GM18867 (cell line): ENCODE measurements around the gene ATP2B2.

Experiments
- ATAC-seq: cut with Tn5 transposase; IDR thresholded peaks from one replicate; pipeline ENCODE4 v1.9.1; 2021; ENCODE audit warnings: mild to moderate bottlenecking, moderate library complexity; ENCODE audit not compliant: unreplicated experiment

ATP2B2 gene

GRCh38 chr3:10453431-10454163, 51.8 kb downstream of the ATP2B2 start:
- no peak for ATAC-seq

GRCh38 chr3:10450494-10451440, 54.6 kb downstream of the ATP2B2 start:
- no peak for ATAC-seq

GRCh38 chr3:10449436-10449835, 56.0 kb downstream of the ATP2B2 start:
- no peak for ATAC-seq

GRCh38 chr3:10448544-10448943, 56.8 kb downstream of the ATP2B2 start:
- no peak for ATAC-seq

GRCh38 chr3:10447527-10448260, 57.7 kb downstream of the ATP2B2 start:
- no peak for ATAC-seq

GRCh38 chr3:10447110-10447509, 58.3 kb downstream of the ATP2B2 start:
- no peak for ATAC-seq

GRCh38 chr3:10445561-10446175, 59.7 kb downstream of the ATP2B2 start:
- no peak for ATAC-seq

- ATAC-seq, result no peak
These were observed 60.9 kb downstream of the ATP2B2 start for GRCh38 chr3:10444511-10444910.

- ATAC-seq, result no peak
These were observed 61.3 kb downstream of the ATP2B2 start for GRCh38 chr3:10444110-10444429.

GRCh38 chr3:10443272-10444109, 61.9 kb downstream of the ATP2B2 start:
- no peak for ATAC-seq

GRCh38 chr3:10442151-10442795, 63.1 kb downstream of the ATP2B2 start:
- ATAC-seq, result no peak

- no peak for ATAC-seq
These were observed 64.7 kb downstream of the ATP2B2 start for GRCh38 chr3:10440684-10441083.

- ATAC-seq, result no peak
These were observed 66.3 kb downstream of the ATP2B2 start for GRCh38 chr3:10438902-10439610.

- no peak for ATAC-seq
These were observed 67.1 kb downstream of the ATP2B2 start for GRCh38 chr3:10437995-10438901.

- ATAC-seq, result peak; percentile 66
These were observed 68.0 kb downstream of the ATP2B2 start for GRCh38 chr3:10437272-10437994.

GRCh38 chr3:10435850-10436249, 69.5 kb downstream of the ATP2B2 start:
- no peak for ATAC-seq

- no peak for ATAC-seq
These were observed 70.4 kb downstream of the ATP2B2 start for GRCh38 chr3:10434938-10435336.
